HG02938 (cell line): ENCODE results near the gene CBLN3.
"Not testable (repeated sequence)": the region's sequence is repeated elsewhere in the genome, so short reads cannot be mapped to it uniquely, and the experiment has no call there.

Experiments
- ATAC-seq: cut with Tn5 transposase; IDR thresholded peaks from one replicate; pipeline ENCODE4 v1.9.1; 2021; ENCODE audit warnings: mild to moderate bottlenecking, moderate library complexity; ENCODE audit not compliant: unreplicated experiment

The CBLN3 gene

GRCh38 chr14:24406416-24406815 is 23.1 kb downstream of the CBLN3 start:
- no peak for ATAC-seq

- no peak for ATAC-seq
Measured at GRCh38 chr14:24404814-24405213, 24.7 kb downstream of the CBLN3 start.

- ATAC-seq, result no peak
Measured at GRCh38 chr14:24403294-24403998, 26.0 kb downstream of the CBLN3 start.

GRCh38 chr14:24401810-24402702 is 27.4 kb downstream of the CBLN3 start:
- ATAC-seq, result no peak

- ATAC-seq, result no peak
Measured at GRCh38 chr14:24399999-24400718, 29.3 kb downstream of the CBLN3 start.

- no peak for ATAC-seq
Measured at GRCh38 chr14:24399447-24399822, 30.0 kb downstream of the CBLN3 start.

GRCh38 chr14:24398653-24399446 is 30.6 kb downstream of the CBLN3 start, which contains the start of gene NYNRIN:
NYNRIN (plus strand) TSS chr14:24399003; CDS start chr14:24399247, 244 bp downstream.
- no peak for ATAC-seq

- ATAC-seq, result no peak
Measured at GRCh38 chr14:24398293-24398652, 31.2 kb downstream of the CBLN3 start.

GRCh38 chr14:24397639-24398292 is 31.7 kb downstream of the CBLN3 start:
- ATAC-seq, result no peak

- no peak for ATAC-seq
Measured at GRCh38 chr14:24395609-24396582, 33.6 kb downstream of the CBLN3 start.

GRCh38 chr14:24394275-24394674 is 35.2 kb downstream of the CBLN3 start:
- no peak for ATAC-seq

GRCh38 chr14:24392325-24393091 is 37.0 kb downstream of the CBLN3 start:
- ATAC-seq, result no peak

- ATAC-seq, result no peak
Measured at GRCh38 chr14:24390701-24391468, 38.6 kb downstream of the CBLN3 start.

GRCh38 chr14:24389226-24389848 is 40.1 kb downstream of the CBLN3 start:
- no peak for ATAC-seq

GRCh38 chr14:24388474-24389179 is 40.8 kb downstream of the CBLN3 start:
- no peak for ATAC-seq

GRCh38 chr14:24387579-24387978 is 41.9 kb downstream of the CBLN3 start:
- not testable (repeated sequence) for ATAC-seq

GRCh38 chr14:24387009-24387345 is 42.5 kb downstream of the CBLN3 start:
- ATAC-seq, result no peak
